Smooth muscle cell (in vitro differentiated cells): ENCODE data around the gene ST6GALNAC3. TPM values are rescaled to one million over a fixed set of nuclear protein-coding genes. Genes with fewer than 3 reads are reported as not detected.

Experiments used
- DNase-seq: peaks from one replicate; lab custom pipeline; 2025; ENCODE audit not compliant: unreplicated experiment; lab: John Stamatoyannopoulos, UW
- H2AFZ ChIP-seq: fragments of 200-600 bp; sonication (generic); 2 replicates; pipeline ENCODE4 v1.6.0; 2016; ENCODE audit warnings: antibody characterized with exemption, low read depth, mild to moderate bottlenecking
- H3F3A ChIP-seq: fragments of 200-600 bp; sonication (generic); 2 replicates; pipeline ENCODE4 v1.6.0; 2017; ENCODE audit warnings: antibody characterized with exemption, low read depth
- H3K27ac ChIP-seq: fragments of 200-600 bp; sonication (generic); 2 replicates; pipeline ENCODE4 v1.5.1; 2016; ENCODE audit warnings: low read depth, mild to moderate bottlenecking
- H3K27me3 ChIP-seq: fragments of 200-600 bp; sonication (generic); 2 replicates; pipeline ENCODE4 v1.6.1; 2016; ENCODE audit warnings: low read depth, mild to moderate bottlenecking
- H3K36me3 ChIP-seq: fragments of 200-600 bp; sonication (generic); 2 replicates; pipeline ENCODE4 v1.5.1; 2016; ENCODE audit warnings: low read depth
- H3K4me1 ChIP-seq: fragments of 200-600 bp; sonication (generic); 2 replicates; pipeline ENCODE4 v1.5.1; 2016; ENCODE audit warnings: low read depth
- H3K4me2 ChIP-seq: fragments of 200-600 bp; sonication (generic); 2 replicates; pipeline ENCODE4 v1.6.0; 2016; ENCODE audit warnings: mild to moderate bottlenecking
- H3K4me3 ChIP-seq: fragments of 200-600 bp; sonication (generic); 2 replicates; pipeline ENCODE4 v1.5.1; 2016; ENCODE audit warnings: mild to moderate bottlenecking
- H3K79me2 ChIP-seq: fragments of 200-600 bp; sonication (generic); 2 replicates; pipeline ENCODE4 v1.6.0; 2016; ENCODE audit warnings: low read depth, mild to moderate bottlenecking
- H3K9ac ChIP-seq: fragments of 200-600 bp; sonication (generic); 2 replicates; pipeline ENCODE4 v1.6.0; 2016; ENCODE audit warnings: low read depth
- H3K9me3 ChIP-seq: fragments of 200-600 bp; sonication (generic); replicated peaks from 2 replicates; pipeline ENCODE4 v1.5.1; 2016; ENCODE audit warnings: low read depth
- H4K20me1 ChIP-seq: fragments of 200-600 bp; sonication (generic); 2 replicates; pipeline ENCODE4 v1.6.0; 2016; ENCODE audit warnings: low read depth
- CTCF ChIP-seq: fragments of 200-600 bp; sonication (generic); IDR thresholded peaks from 2 replicates; pipeline ENCODE4 v1.5.1; 2017; ENCODE audit warnings: borderline replicate concordance, mild to moderate bottlenecking, antibody characterized with exemption; ENCODE audit not compliant: insufficient read depth, poor library complexity, severe bottlenecking
- WGBS: methylation state at CpG from one replicate; pipeline ENCODE4 v1.1.7; 2016; ENCODE audit warnings: low lambda C conversion rate; 5-methylcytosine and 5-hydroxymethylcytosine counted together
- polyA plus RNA-seq: library from polyadenylated mRNA; unstranded; fragments of >200 nt; fragmentation: Nextera tagmentation; extraction: Ambion mirVana; gene quantifications from 2 replicates; pipeline ENCODE4 v1.2.1, GENCODE V29; 2016
- total RNA-seq: library from RNA; depleted of rRNA; stranded (reverse); fragments of >200 nt; gene quantifications from 2 replicates; pipeline ENCODE4 v1.2.3, GENCODE V29; 2014

Gene ST6GALNAC3
- total and polyA plus RNA-seq, 2 experiments from 2014 or later: 9.3 to 13.4 TPM

- Histone ChIP-seq H3K27ac (no peak overlapping the region), H2AFZ (no peak overlapping the region), H3K4me1 (no peaks in the 10 kb centered on the region), H3K79me2 (no peaks in the 10 kb centered on the region), H3F3A (no peaks in the 10 kb centered on the region), H4K20me1 (no peaks in the 10 kb centered on the region), H3K4me2 (no peak overlapping the region), H3K9ac (no peak overlapping the region), H3K9me3 (no peaks in the 10 kb centered on the region), H3K4me3 (no peak overlapping the region), H3K27me3 (no peaks in the 10 kb centered on the region), H3K36me3 (no peaks in the 10 kb centered on the region)
- DNase-seq: no peak
- 97% methylated on average over 5 of the region's 5 CpGs for WGBS
- TF ChIP-seq CTCF: no peak
Observed at GRCh38 chr1:76611770-76612445, 537.4 kb downstream of the ST6GALNAC3 start.

GRCh38 chr1:76613886-76614285 lies 539.3 kb downstream of the ST6GALNAC3 start:
- H3F3A ChIP-seq: no peaks in the 10 kb centered on the region
- WGBS: 96% methylated on average over 2 of the region's 2 CpGs
- H3K9me3 ChIP-seq: no peaks in the 10 kb centered on the region
- H3K4me1 ChIP-seq: no peaks in the 10 kb centered on the region
- H3K9ac ChIP-seq: no peak overlapping the region
- H3K79me2 ChIP-seq: no peaks in the 10 kb centered on the region
- no peak overlapping the region for H3K4me3 ChIP-seq
- no peak overlapping the region for H3K27ac ChIP-seq
- no peaks in the 10 kb centered on the region for H3K36me3 ChIP-seq
- no peaks in the 10 kb centered on the region for H3K27me3 ChIP-seq
- no peak overlapping the region for H2AFZ ChIP-seq
- no peaks in the 10 kb centered on the region for H4K20me1 ChIP-seq
- no peak overlapping the region for H3K4me2 ChIP-seq
- TF ChIP-seq CTCF: no peak
- DNase-seq: no peak

- Histone ChIP-seq H3K9ac (no peak overlapping the region), H4K20me1 (no peaks in the 10 kb centered on the region), H3K9me3 (no peaks in the 10 kb centered on the region), H2AFZ (no peak overlapping the region), H3K4me2 (no peak overlapping the region), H3K79me2 (no peaks in the 10 kb centered on the region), H3K27me3 (no peaks in the 10 kb centered on the region), H3K4me1 (no peaks in the 10 kb centered on the region), H3F3A (no peaks in the 10 kb centered on the region), H3K4me3 (no peak overlapping the region), H3K36me3 (no peaks in the 10 kb centered on the region), H3K27ac (no peak overlapping the region)
- no peak for TF ChIP-seq CTCF
- no peak for DNase-seq
- WGBS: 62% methylated on average over 3 of the region's 3 CpGs
Observed at GRCh38 chr1:76615253-76616035, 540.9 kb downstream of the ST6GALNAC3 start.

GRCh38 chr1:76620371-76620770 lies 545.8 kb downstream of the ST6GALNAC3 start:
- no peak for TF ChIP-seq CTCF
- H3F3A ChIP-seq: no peaks in the 10 kb centered on the region
- H3K27ac ChIP-seq: no peak overlapping the region
- H3K9me3 ChIP-seq: no peaks in the 10 kb centered on the region
- H3K9ac ChIP-seq: no peak overlapping the region
- H3K4me2 ChIP-seq: no peak overlapping the region
- H3K36me3 ChIP-seq: no peaks in the 10 kb centered on the region
- H3K4me3 ChIP-seq: no peak overlapping the region
- no peaks in the 10 kb centered on the region for H3K4me1 ChIP-seq
- WGBS: 95% methylated on average over 4 of the region's 4 CpGs
- no peaks in the 10 kb centered on the region for H3K79me2 ChIP-seq
- no peak for DNase-seq
- no peaks in the 10 kb centered on the region for H3K27me3 ChIP-seq
- H4K20me1 ChIP-seq: no peaks in the 10 kb centered on the region
- no peak overlapping the region for H2AFZ ChIP-seq
